ENCODE results near the gene RABAC1.
A peak's percentile ranks its signal among the peaks of the same experiment; 100 is the strongest.

The RABAC1 gene

DNA sequence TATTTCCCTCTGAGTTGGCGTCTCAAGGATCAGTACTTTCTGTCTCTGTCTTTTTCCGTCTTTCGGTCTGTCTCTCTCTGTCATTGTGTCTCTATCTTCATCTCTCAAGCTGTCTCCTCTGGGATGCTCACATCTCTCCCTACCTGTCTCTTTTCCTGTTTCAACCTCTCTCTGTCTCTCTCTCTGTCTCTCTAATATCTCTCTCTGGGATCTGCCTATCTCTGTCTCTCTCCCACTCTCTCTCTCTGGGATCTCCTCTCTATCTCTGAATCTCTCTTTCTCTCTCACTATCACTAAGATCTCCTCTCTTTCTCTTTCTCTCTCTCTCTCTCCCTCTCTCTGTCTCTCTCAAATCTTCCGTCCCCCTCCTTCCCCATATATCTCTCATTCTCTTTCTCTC, 30.9 kb upstream of the RABAC1 start:
- DNase-seq (ENCODE audit: low read depth in 2 of 2), result no peak

GRCh38 chr19:41988947-41989346, 29.8 kb upstream of the RABAC1 start:
- DNase-seq (ENCODE audit: low read depth in 2 of 2), result no peak

GRCh38 chr19:41987141-41987860, 28.2 kb upstream of the RABAC1 start:
- DNase-seq (ENCODE audit: low read depth in 2 of 2), result no peak

DNA sequence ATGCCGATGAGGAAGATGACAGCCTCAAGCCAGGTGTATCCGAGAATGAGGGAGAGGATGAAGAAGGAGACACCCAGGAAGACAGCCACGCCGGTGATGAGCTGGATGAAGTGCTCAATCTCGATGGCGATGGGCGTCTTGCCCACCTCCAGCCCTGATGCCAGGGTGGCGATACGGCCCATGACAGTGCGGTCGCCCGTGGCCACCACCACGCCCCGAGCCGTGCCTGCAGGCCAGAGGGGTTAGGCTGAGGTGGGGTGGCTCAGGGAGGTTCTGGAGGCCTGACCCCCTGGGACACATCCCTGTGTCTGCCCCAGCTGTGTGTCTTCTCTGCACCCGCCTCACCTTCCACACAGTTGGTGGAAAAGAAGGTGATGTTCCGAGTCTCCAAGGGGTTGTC, 25.8 kb upstream of the RABAC1 start:
- no peak for DNase-seq (ENCODE audit: low read depth in 2 of 2)

- DNase-seq (ENCODE audit: low read depth in 2 of 2), result no peak
Observed at GRCh38 chr19:41981724-41982123, 22.6 kb upstream of the RABAC1 start.

DNA sequence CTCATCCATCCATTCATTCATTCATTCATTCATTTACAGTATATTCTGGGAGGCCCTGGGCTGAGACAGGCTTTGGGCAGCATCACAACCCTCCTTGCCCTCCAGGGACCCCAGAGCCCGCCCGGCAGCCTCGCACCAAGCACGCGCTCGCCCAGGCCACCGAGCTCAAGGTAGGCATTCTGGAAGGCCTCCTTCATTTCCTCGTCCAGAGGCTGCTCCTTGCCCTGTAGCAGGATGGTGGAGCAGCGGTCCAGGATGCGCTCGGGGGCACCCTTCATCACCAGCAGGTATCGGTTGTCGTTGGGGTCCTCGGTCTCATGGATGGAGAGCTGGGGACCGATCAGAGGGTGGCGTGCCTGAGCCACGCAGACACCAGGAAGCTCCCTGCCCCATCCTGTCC, 19.3 kb upstream of the RABAC1 start:
- no peak for DNase-seq (ENCODE audit: low read depth in 2 of 2)

DNA sequence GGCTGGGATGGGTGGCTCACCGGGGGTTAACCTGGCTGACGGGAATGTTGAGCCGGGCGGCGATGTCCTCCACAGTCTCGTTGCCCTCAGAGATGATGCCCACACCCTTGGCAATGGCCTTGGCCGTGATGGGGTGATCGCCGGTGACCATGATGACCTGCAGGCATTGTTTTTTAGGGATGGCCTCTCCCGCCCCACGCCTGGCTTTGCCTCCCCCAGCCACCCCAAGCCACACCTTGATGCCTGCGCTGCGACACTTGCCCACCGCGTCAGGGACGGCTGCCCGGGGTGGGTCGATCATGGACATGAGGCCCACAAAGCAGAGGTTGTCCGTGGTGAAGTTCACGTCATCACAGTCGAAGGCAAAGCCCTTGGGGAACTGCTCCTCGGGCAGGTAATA, 18.8 kb upstream of the RABAC1 start:
- no peak for DNase-seq (ENCODE audit: low read depth in 2 of 2)

GRCh38 chr19:41974652-41975051, 15.5 kb upstream of the RABAC1 start:
- DNase-seq (ENCODE audit: low read depth in 2 of 2), result no peak

GRCh38 chr19:41971363-41971762, 12.2 kb upstream of the RABAC1 start:
- no peak for DNase-seq (ENCODE audit: low read depth in 2 of 2)

DNA sequence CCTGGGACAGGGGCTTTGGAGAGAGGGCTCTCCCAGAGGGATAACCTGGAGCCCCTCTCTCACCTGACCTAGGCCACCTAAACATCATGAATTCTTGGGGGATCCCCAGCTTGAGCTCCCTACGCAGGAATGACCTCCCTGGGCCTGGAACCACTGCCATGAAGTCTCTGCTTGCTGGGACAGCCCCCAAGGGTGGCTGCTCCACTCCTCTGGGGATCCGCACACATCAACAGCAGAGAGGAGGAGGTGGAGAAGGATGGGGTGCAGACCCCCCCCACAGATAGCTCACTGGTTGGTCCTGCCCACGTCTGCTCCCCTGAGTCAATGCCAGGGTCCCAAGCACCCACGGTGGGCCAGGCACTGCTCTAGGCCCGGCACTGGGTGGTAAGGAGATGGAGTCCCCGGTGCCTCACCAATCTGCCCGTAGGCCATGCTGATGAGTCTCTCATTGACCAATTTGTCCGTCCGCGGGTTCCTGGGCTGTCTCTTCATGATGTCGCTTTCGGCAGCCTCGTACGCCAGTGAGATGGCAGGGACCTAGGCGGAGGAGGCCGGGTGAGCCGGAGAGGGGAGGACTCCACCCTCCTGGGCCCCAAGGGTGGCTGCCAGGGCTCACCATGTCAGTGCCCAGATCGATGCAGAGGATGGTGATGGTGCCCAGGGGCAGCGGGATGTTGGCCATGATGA, 10.8 kb upstream of the RABAC1 start:
- DNase-seq (ENCODE audit: low read depth in 2 of 2), result no peak

- no peak for DNase-seq (ENCODE audit: low read depth in 2 of 2)
Observed at GRCh38 chr19:41968751-41969595, 9.9 kb upstream of the RABAC1 start.

- DNase-seq (ENCODE audit: low read depth in 2 of 2), result no peak
Observed at GRCh38 chr19:41967054-41967783, 8.1 kb upstream of the RABAC1 start.

DNA sequence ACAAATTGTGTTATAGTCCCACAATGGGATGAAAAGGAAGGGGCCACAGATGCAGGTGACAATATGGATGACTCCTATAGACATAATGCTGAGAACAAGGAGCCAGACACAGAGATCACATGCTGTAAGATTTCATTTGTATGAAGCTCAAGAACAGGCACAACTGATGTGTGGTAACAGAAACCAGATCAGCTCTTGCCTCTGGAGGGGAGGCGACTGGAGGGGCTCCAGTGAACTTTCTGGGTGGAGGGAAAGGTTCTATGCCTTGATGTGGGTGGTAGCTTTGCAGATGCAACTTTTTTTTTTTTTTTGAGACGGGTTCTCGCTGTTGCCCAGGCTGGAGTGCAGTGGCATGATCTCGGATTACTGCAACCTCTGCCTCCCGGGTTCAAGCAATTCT, 6.0 kb upstream of the RABAC1 start:
- DNase-seq (ENCODE audit: low read depth in 2 of 2), result no peak

- DNase-seq (ENCODE audit: low read depth in 2 of 2), result no peak
Observed at GRCh38 chr19:41960973-41961372, 1.9 kb upstream of the RABAC1 start.

DNA sequence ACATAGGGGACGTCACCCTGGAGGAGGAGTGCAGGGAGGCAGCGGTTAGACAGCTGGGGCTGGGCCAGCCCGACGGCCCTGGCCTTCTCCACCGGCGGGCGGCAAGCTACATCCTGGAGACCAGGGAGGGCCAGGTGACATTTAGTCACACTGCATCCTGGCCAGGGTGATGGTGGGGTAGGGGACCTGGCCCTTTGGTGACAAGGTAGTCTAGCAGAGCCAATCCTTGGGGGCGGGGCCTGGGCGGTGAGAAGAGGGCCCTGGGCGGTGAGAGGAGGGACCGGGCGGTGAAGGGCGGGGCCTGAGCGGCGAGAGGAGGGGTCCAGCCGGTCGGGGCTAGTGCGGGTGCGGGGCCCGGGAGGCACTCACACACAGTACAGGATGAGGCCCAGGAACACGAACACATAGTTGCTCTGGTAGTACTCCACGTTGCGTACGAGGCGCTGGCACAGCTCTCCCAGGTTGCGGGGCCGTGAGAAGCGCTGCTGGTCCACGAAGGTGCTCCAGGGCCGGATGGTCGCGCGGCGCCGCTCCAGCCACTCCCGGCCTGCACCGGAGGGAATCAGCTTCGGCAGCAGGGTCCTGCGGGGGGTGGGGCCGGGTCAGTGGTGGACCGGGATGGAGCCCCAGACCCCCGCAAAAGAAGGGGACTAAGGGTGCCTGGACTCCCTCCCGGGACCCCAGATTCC, 610 bp downstream of the RABAC1 start:
- DNase-seq (ENCODE audit: low read depth in 2 of 2), result peak; percentile 82 to 87

DNA sequence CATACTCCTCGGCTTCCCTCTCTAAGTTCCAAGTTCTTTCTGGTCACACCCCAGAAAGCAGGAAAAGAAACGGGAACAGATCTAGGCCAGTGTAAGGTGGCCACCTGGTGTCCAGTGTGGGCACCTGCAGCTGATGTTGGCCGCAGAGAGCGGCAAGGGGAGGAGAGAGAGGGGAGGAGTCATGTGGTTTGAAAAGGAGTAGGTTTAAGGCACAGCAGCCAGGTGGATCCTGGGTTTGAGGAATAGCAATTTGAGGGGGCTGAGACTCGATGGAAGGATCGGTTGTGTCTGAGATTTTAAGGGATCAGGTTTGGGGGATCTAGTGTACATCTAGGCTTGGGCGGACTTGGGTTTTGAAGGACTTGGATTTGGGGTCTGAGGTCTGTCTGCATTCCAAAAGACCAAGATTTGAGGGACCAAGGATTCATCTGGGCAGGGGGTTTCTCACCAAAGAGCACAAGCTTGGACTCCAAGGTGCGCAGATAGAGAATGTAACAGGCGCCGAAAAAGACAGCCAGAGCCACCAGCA, 1.2 kb downstream of the RABAC1 start:
- peak in 1 of 2 donors; percentile 41 for DNase-seq (ENCODE audit: low read depth in 2 of 2)

DNA sequence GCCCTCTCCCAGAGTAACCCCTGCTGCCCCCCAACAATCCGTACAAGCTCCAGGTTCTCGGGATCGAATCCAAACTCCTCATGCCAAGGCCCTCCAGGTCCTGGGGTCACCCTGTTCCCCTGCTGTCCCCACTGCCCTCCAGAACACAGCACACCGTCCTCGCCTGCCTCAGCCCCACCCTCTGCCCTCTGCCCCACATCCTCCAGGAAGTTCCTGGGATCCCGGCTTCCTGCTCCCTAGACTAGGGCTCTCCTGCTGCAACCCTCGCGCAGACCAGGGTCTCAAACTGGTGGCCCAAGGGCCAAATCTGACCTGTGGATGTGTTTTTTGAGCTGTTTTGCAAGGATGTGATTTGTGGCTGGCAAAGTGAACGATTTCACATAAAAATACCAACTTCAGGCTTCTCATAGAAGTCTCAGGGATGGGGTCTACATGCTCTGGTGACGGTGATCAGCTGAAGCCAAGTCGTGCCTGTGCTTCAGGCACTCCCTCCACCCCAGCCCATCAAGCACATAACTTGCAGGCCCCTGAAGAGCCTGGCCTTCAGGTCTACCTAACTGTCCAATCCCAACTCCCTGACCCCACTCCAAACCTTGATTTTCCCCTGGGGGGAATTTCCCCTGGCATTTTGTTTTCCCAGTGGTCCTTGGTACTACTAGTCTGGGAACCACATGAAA, 1.8 kb downstream of the RABAC1 start:
- no peak for DNase-seq (ENCODE audit: low read depth in 2 of 2)

DNA sequence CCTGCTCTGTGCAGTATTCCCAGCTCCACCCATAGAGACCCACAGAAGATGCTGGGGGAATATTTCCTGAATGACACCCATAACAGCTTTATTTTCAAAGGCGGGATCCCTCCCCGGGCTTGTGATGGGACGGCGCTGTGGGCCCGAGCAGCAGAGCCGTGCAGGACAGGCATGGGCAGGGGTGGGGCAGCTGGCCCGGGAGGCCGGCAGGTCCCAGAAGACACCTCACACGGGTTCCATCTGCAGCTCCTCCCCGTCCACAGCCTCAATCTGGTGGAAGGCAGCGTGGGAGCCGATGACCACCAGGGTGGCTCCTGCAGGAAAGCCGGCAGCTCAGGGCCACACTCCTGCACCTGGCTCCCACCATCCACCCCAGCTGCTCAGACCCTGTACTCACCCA, 2.5 kb downstream of the RABAC1 start:
- DNase-seq (ENCODE audit: low read depth in 2 of 2), result no peak

- DNase-seq (ENCODE audit: low read depth in 2 of 2), result no peak
Observed at GRCh38 chr19:41955521-41955920, 3.6 kb downstream of the RABAC1 start.

DNA sequence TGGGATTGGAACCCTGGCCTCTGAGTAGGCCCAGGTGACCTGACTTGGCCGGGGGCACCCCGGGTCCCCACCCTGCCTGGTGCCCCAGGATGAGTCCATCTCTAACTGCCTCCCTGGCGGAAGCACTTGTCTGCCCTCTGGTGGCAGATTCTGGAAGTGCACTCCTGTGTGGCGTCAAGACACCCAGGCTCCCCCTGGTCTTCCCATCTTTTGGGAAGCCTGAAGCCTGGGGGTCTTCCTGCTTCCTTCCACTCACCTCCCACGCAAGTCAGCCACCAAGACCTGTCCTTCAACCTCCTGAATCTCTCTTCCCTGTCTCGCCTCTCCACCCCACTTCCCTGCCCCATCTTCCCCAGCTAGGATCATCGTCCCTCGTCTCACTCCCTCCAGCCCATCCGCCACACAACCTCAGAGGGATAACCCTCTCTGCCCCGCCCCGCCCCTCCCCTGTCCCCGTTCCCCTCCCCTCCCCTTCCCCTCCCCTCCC, 7.4 kb downstream of the RABAC1 start:
- peak; percentile 83 to 94 for DNase-seq (ENCODE audit: low read depth in 2 of 2)
